Occipital lobe (tissue), 2 donors: ENCODE data around the gene FSHB. TPM values are rescaled to one million over a fixed set of nuclear protein-coding genes. Genes with fewer than 3 reads are reported as not detected.
A peak's percentile ranks its signal among the peaks of the same experiment; 100 is the strongest.
"Not testable (repeated sequence)": the region's sequence is repeated elsewhere in the genome, so short reads cannot be mapped to it uniquely, and the experiment has no call there.

Experiments
- DNase-seq: peaks from one replicate; lab custom pipeline; 2025; lab: John Stamatoyannopoulos, UW
- total RNA-seq: library from RNA; depleted of rRNA; stranded (reverse); fragments of >200 nt; gene quantifications from one replicate; pipeline ENCODE4 v1.2.3, GENCODE V29; 2014

FSHB gene
- not detected for total RNA-seq

- DNase-seq: no peak
Measured at GRCh38 chr11:30230714-30231113, at the start of gene FSHB. Gene FSHB (plus strand): TSS chr11:30231014. CDS start chr11:30231903, 889 bp downstream.

DNA sequence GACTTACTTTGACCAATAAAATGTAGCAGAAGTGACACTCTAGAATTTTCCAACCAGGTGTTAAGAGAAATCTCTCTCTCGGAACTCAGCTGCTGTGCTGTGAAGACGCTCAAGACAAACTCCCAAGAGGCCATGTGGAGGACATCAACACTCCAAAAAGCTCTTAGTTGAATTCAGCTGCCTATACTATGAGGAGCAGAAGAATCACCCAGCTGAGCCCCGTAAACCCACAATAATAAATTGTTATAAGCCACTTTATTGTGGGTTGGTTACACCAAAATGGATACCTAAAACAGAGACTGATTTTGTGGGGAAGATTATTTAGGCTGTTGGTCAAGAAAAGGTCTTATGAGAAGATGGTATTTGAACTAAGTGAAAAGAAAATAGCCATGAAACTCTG is 44.1 kb upstream of the FSHB start:
- no peak for DNase-seq

DNA sequence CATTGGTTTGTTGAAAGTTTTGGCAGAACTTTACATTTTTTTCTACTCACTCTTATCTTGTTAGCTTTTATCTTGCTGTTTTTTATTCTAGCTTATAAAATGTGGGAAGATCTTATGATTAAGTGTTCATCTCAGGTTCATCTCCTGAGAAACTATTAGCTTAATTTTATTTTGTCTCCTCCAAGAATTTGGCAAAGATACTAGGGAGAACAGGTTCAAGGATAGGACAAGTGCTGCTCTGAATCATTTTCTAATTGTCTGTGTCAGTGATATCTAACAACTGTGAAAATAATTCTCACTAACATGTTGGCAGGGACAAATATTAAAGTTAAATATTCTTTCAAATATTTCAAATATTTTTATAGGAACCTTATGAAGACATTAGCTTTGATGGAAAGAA is 38.2 kb upstream of the FSHB start:
- no peak for DNase-seq

- peak; percentile 15 for DNase-seq
Measured at GRCh38 chr11:30196400-30197206, 34.2 kb upstream of the FSHB start.

DNA sequence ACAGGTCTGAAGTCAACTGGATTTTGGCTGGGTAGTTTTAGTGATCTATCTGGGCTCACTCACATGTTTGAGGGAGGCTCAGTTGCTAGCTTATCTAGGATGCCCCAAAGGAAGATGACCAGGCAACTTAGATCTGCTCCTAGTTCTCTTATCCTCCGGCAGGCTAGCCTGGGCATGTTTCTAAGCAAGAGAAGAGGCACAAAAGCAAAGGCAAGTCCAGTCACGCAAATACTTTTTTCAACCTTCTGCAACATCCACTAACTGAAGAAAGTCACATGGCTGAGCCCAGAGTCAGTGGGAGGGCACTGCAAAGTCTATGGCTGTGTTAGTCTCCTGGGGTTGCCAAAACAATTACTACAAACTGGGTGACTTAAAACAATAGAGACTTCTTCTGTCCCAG is 32.9 kb upstream of the FSHB start:
- DNase-seq: no peak

DNA sequence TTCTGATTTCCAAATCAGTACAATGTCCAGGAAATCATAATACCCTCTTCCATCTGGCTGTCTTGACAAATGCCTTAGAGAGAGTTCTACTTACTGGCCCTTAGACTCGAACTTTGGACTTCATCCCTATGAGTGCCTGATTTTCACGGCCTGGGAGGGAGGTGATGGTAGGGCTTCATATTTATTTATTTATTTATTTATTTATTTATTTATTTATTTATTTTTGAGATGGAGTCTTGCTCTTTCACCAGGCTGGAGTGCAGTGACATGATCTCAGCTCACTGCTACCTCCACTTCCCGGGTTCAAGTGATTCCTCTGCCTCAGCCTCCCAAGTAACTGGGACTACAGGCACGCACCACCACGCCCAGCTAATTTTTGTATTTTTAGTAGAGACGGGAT is 27.8 kb upstream of the FSHB start:
- not testable (repeated sequence) for DNase-seq

GRCh38 chr11:30203850-30204249 is 27.0 kb upstream of the FSHB start:
- DNase-seq: no peak

- DNase-seq: no peak
Measured at GRCh38 chr11:30206249-30206996, 24.4 kb upstream of the FSHB start.

- no peak for DNase-seq
Measured at GRCh38 chr11:30210357-30210756, 20.5 kb upstream of the FSHB start.

GRCh38 chr11:30216534-30216933 is 14.3 kb upstream of the FSHB start:
- no peak for DNase-seq

DNA sequence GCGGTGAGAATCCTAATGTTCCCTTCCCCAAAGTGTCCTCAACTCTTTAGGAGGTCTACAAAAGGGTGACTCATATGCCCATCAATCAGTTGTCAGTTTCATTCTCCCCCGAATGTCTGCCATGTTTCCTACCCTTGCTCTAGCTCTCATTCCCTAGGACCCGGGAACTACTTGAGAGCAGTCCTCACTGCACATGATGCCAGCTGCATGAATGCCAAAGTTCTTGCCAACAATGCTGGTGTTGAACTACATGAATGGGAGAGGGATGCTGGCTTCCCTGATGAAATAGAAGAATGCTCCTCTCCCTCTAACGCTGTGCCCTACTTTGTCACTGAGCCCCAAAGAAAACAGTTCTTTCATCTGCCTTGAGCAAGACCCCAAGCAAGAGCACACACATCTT is 12.5 kb upstream of the FSHB start:
- no peak for DNase-seq

GRCh38 chr11:30225642-30226041 is 5.2 kb upstream of the FSHB start:
- no peak for DNase-seq

DNA sequence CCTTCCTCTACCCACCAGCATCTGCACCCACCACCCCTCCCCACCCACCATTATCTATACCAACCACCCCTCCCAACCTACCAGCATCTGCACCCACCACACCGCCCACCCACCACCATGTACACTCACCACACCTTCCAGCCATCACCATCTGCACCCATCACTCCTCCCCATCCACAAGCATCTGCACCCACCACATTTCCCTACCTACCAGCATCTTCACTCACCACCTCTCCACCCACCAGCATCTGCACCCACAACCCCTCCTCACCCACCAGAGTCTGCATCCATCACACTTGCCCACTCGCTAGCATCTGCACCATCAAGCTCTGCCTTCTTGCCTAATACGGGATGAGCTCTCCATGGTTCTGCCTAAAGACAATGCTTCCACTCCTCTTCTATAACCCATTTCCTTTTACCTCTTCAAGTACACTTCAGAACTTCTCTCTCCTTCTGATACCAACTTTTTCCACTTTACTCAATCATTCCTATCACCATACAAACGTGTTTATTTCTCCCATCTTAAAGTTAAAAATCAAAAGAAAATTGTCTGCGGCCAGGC is 2.4 kb upstream of the FSHB start:
- no peak for DNase-seq

DNA sequence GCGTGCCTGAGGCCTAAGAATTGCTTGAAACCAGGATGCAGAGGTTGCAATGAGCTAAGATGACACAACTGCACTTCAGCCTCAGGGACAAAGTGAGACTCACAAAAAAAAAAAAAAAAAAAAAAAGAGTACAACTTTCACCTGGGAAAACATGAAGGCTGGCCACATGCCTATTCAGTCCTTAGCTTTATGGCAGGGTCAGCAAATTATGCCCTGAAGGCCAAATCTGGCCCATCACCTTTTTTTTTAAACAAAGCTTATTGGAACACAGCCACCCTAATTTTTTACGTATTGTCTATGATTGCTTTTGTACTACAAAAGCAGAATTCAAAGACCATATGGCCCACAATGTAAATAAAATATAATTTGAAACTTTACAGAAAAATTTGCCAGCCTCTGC is 8.2 kb downstream of the FSHB start:
- no peak for DNase-seq

DNA sequence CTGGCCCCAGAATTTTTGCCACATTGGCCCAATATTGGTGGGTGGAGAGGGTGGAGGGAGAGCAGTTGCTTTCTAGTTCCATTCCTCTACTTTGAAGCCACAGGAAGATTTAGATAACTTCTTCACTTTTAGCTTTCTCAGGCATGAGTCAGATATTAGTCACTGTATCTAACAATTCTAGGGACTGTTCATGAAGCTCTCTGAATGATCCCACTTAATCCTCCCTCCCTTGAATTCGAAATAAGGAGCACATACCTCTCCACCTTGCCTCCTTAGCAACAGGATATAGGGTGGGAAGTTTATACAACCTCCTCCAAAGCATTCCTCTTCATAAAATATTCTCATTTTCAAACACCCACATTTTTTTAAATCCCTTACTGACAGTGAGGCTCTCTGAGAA is 13.5 kb downstream of the FSHB start:
- no peak for DNase-seq

DNA sequence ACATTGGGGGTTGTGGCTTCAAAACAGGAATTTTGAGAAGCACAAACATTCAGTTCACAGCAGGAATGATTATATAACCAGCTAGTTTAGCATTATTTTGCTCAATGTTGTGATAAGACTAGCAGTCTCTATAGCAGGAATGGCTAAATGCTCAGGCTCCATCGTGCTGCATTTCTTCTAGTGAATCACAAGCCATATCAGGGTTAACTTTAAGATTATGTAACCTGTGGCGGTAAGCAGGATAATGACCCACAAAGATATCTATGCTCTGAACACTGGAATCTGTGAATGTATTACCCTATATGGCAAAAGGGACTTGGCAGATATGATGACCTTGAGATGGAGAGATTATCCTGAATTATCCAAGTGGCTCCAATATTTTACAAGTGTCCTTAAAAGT is 14.8 kb downstream of the FSHB start:
- DNase-seq: no peak

DNA sequence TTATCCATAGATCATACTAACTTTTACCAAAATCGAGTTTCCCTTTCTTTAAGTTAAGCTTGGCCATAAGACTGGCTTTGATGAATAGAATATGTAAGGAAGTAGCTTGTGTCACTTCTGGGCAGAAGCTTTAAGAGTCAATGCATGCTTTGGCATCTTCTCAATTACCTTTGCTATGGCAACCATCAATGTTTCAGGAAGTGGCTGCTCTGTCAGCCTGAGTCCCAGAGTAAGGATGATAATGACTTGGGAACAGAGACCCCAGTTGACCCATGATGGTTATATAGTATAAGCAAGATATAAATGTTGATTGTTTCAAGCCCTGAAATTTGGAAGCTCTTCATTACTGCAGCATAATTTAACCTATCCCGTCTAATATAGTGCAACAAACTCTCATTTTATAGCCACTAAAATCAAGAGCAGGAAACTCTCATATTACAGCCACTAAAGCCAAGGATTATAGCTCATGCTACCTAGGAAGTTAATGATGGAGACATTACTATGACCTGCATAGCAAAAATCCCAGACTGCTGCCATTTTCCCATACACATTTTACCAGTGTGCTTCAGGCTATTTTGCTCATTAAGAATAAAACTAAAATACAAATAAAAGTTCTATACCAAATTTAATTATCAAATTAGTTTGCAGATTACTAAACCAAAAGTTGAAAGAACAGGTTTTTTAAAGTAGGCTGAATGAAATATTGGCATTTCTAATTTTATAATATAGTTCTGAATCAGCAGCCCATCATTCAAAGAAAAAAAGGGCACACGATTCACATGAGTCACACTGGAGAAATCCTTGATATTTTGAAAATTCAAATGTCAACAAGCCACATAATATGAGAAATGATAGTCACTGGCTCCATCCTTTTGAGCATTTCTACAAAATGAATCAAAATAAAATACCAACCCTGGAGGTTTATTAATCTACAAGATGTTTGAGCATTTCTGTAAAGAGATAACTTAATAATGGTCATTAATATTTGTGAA is 23.8 kb downstream of the FSHB start:
- DNase-seq: no peak

DNA sequence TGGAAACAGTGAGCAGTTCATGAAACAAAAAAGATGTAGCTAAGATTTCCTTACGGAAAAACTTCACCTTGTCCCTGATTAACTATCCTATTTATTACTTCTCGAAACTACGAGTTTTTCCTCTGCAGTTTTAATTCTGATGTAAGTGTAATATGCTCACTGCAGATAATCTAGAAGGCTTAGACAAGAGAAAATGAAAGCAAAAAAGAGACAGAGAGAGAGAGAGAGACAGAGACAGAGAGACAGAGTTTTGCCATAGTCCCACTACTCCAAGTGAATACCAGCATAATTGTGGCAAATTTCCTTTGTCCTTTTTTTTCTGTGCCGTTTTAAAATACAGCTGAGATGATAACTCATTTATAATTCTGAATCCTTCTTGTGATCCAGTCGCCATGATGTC is 24.8 kb downstream of the FSHB start:
- no peak for DNase-seq

DNA sequence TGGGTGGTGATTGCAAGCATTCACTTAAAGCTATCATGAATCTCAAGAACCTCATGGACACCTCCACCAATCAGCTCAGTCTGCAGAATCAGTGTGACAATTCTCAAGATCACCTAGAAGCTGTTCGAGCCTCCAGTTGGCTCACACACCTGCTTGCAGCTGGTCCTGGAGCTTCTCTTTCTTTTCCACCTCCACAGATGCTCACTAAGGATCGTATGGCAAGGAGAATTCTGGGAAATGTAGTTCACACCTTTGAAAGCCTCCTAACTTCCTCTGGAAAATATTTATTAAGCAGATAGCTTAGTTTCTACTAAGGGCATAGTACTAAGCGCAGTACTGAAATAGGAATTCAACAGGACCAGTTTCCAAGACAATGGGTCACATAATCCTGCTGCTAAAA is 26.2 kb downstream of the FSHB start:
- DNase-seq: no peak

- no peak for DNase-seq
Measured at GRCh38 chr11:30258679-30259078, 27.9 kb downstream of the FSHB start.

DNA sequence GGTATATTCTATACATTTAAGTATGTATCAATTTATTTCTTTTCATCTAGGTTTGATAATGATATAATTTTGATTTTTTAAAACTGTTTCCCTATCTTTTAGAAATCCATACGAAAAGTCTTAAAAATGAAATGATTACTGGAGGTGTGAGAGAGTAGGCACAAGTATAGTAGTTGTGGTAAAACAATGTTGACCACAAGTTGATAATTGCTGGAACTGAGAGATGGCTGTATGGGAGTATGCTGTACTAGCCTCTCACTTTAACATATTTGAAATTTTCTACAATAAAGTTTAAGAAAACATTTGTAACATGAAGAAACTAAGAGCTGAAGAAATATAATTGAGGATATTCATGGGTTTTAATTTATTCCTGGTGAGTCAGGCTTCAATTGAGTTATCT is 30.0 kb downstream of the FSHB start:
- DNase-seq: no peak
